ENCODE results near the gene DPYSL5.

The DPYSL5 gene

DNA sequence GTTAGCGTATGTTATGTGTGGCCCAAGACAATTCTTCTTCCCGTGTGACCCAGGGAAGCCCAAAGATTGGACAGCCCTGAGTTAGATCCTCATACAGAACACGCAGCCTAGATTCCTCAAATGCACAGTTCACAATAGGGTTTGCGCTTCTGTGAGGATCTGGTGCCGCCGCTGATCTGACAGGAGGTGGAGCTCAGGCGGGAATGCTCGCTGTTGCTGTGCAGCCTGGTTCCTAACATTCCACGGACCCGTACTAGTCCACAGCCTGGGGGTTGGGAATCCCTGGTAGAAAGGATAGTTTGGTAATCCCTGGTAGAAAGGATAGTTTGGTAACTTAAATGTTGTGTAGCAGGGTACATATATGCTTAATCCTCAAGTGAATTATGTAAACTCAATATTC lies 149.5 kb downstream of the DPYSL5 start:
- no peak for DNase-seq

DNA sequence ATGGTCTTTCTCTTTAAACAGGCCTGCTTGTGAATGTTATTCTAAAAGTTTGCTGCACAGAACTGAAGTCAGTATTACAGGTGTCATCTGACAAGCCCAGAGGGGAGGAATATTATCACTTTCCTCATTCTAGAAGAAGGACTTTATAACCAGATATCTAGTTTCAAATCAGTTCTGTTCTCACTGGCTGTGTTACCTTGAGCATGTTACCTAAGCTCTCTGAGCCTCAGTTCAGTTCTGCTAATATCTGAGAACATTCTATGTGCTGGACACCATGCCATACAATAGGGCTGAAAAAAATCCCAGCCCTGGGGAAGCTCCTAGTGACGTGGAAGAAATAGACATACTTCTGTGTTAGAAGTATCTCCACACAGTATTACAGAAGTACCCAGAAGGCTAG lies 150.4 kb downstream of the DPYSL5 start:
- DNase-seq, result no peak

All from activated CD4-positive, CD25-positive, alpha-beta regulatory T cell (primary cell).